ENCODE results near the gene KIF18A. TPM values are rescaled to one million over a fixed set of nuclear protein-coding genes. Genes with fewer than 3 reads are reported as not detected.

The KIF18A gene
- total and polyA plus RNA-seq, 2 of the 8 experiments (the other 6 are each of a cell fraction or from before 2014, with no cell fraction given) = 4.0 to 23.3 TPM

DNA sequence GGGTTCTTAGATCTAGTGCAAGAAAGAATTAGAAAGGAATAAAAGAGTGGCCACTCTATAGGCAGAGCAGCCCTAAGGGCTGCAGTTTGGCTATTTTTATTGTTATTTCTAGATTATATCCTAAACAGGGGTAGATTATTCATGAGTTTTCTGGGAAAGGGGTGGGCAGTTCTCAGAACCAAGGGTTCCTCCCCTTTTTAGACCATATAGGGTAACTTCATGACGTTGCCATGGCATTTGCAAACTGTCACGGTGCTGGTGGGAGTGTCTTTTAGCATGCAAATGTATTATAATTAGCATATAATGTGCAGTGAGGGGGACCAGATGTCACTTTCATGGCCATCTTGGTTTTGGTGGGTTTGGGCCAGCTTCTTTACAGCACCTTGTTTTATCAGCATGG is 44.8 kb upstream of the KIF18A start:
- Histone ChIP-seq H2BK20ac (ENCODE audit: low read length) (no peak overlapping the region), H3K27ac (ENCODE audit: low read depth, low read length) (no peak overlapping the region), H3K4me2 (ENCODE audit: insufficient read depth in 1 of 2, low read depth in 2 of 2, low read length in 2 of 2) (no peak overlapping the region), H3K27me3 (replicated peaks in 1 of 4; ENCODE audit: control insufficient read depth in 3 of 4, extremely low read depth in 1 of 4, insufficient read depth in 3 of 4, low read length in 3 of 4) (no peaks in the 10 kb centered on the region), H3K23me2 (ENCODE audit: low read depth, low read length) (no peaks in the 10 kb centered on the region), H2AK5ac (ENCODE audit: low read depth, low read length) (no peak overlapping the region), H3K4me3 (ENCODE audit: extremely low read depth in 1 of 4, insufficient read depth in 2 of 4, low read depth in 3 of 4, low read length in 4 of 4) (no peak overlapping the region), H3K14ac (ENCODE audit: insufficient read length) (no peak overlapping the region), H4K5ac (ENCODE audit: insufficient read length, low read depth, low read length) (no peak overlapping the region), H3K79me1 (ENCODE audit: low read depth, low read length) (no peaks in the 10 kb centered on the region), H4K8ac (ENCODE audit: extremely low read depth, insufficient read depth, low read length) (no peak overlapping the region), H3K18ac (ENCODE audit: extremely low read depth, low read length) (no peak overlapping the region), H2BK5ac (ENCODE audit: low read depth, low read length) (no peak overlapping the region), H2AFZ (ENCODE audit: low read length) (no peak overlapping the region), H2BK120ac (replicated peaks; ENCODE audit: low read depth, low read length) (no peak overlapping the region), H2BK15ac (ENCODE audit: low read length) (no peak overlapping the region), H3K9me3 (ENCODE audit: insufficient read depth in 2 of 2, low read depth in 1 of 2, low read length in 1 of 2) (no peaks in the 10 kb centered on the region), H3K36me3 (ENCODE audit: control insufficient read depth in 2 of 4, insufficient read depth in 4 of 4, low read length in 3 of 4) (no peaks in the 10 kb centered on the region; a peak in 2 of 8 replicates), H3K56ac (replicated peaks; ENCODE audit: insufficient read length, low read depth, low read length) (no peak overlapping the region), H3K4ac (replicated peaks; ENCODE audit: insufficient read length, low read depth, low read length) (no peak overlapping the region), H3K9ac (replicated peaks in 1 of 4; ENCODE audit: extremely low read depth in 1 of 4, low read depth in 3 of 4, low read length in 3 of 4) (no peak overlapping the region), H4K91ac (replicated peaks; ENCODE audit: insufficient read length, low read length) (no peak overlapping the region), H3K4me1 (replicated peaks in 1 of 4; ENCODE audit: control insufficient read depth in 3 of 4, insufficient read depth in 4 of 4, low read length in 3 of 4) (no peaks in the 10 kb centered on the region), H3K79me2 (ENCODE audit: control insufficient read depth in 1 of 2, insufficient read depth in 2 of 2, low read length in 2 of 2) (no peaks in the 10 kb centered on the region), H3K23ac (ENCODE audit: insufficient read length) (no peak overlapping the region), H2BK12ac (ENCODE audit: low read depth, low read length) (no peak overlapping the region), H4K20me1 (replicated peaks in 1 of 2; ENCODE audit: control insufficient read depth in 1 of 2, insufficient read depth in 2 of 2, low read length in 2 of 2) (no peaks in the 10 kb centered on the region)
- FAIRE-seq (no peak), DNase-seq (ENCODE audit: low read depth in 1 of 2, low spot score in 2 of 2) (no peak)
- WGBS, 2 experiments (ENCODE audit: extremely low coverage in 1 of 2, insufficient coverage in 1 of 2, insufficient read length in 1 of 2, insufficient replicate concordance in 2 of 2, low coverage in 1 of 2, low lambda C conversion rate in 2 of 2, missing lambda C conversion rate in 1 of 2) = 97% methylated on average over 2 of the region's 2 CpGs; no CpG with 5 or more reads in 1 of the 2 experiments
- CTCF ChIA-PET (ENCODE audit: partially characterized antibody) = no interaction called here
- TF ChIP-seq, protein P1, sequence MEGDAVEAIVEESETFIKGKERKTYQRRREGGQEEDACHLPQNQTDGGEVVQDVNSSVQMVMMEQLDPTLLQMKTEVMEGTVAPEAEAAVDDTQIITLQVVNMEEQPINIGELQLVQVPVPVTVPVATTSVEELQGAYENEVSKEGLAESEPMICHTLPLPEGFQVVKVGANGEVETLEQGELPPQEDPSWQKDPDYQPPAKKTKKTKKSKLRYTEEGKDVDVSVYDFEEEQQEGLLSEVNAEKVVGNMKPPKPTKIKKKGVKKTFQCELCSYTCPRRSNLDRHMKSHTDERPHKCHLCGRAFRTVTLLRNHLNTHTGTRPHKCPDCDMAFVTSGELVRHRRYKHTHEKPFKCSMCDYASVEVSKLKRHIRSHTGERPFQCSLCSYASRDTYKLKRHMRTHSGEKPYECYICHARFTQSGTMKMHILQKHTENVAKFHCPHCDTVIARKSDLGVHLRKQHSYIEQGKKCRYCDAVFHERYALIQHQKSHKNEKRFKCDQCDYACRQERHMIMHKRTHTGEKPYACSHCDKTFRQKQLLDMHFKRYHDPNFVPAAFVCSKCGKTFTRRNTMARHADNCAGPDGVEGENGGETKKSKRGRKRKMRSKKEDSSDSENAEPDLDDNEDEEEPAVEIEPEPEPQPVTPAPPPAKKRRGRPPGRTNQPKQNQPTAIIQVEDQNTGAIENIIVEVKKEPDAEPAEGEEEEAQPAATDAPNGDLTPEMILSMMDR (IDR thresholded peaks at IDR 0.05; ENCODE audit: control extremely low read depth in 1 of 3, insufficient read depth in 1 of 3, low read depth in 1 of 3, low read length in 3 of 3) = no peak
- TF ChIP-seq POLR2A (IDR thresholded peaks at IDR 0.05; ENCODE audit: control extremely low read depth in 1 of 2, low read depth in 2 of 2, low read length in 2 of 2) (no peak), TEAD4 (IDR thresholded peaks at IDR 0.05; ENCODE audit: low read depth, low read length) (no peak), TBP (IDR thresholded peaks at IDR 0.05; ENCODE audit: low read depth, low read length) (no peak), SIRT6 (IDR thresholded peaks at IDR 0.05; ENCODE audit: low read length) (no peak), SIN3A (conservative IDR thresholded peaks at IDR 0.05 in 1 of 2, IDR thresholded peaks at IDR 0.05 in 1 of 2; ENCODE audit: low read depth in 1 of 2, low read length in 2 of 2) (no peak), ZNF274 (IDR thresholded peaks at IDR 0.05; ENCODE audit: borderline replicate concordance, extremely low read depth, low read length) (no peak)
- POLR2A ChIA-PET (ENCODE audit: partially characterized antibody) = no interaction called here
